Thoracic aorta (tissue), 2 donors: ENCODE data around the gene CCDC85A. TPM values are rescaled to one million over a fixed set of nuclear protein-coding genes. Genes with fewer than 3 reads are reported as not detected.

ENCODE experiments used
- ATAC-seq: fragments of 150-250 bp; one replicate; pipeline ENCODE4 v1.8.0; 2017; ENCODE audit warnings: low read depth; ENCODE audit not compliant: insufficient number of reproducible peaks, low FRiP score
- DNase-seq: peaks from one replicate; pipeline ENCODE4 v3.0.0-alpha.2; 2020; ENCODE audit warnings: low spot score
- H3K27ac ChIP-seq, 2 donors: fragments of 200-600 bp; sonication (generic); 1 replicate in 1 of 2; 2 replicates in 1 of 2; pipeline ENCODE4 v1.5.1; 2016; ENCODE audit warnings: mild to moderate bottlenecking in 2 of 2, moderate library complexity in 2 of 2
- H3K27me3 ChIP-seq: fragments of 200-600 bp; sonication (generic); replicated peaks from 2 replicates; pipeline ENCODE4 v1.6.0; 2016; ENCODE audit warnings: mild to moderate bottlenecking; ENCODE audit not compliant: insufficient read depth
- H3K36me3 ChIP-seq: fragments of 200-600 bp; sonication (generic); one replicate; pipeline ENCODE4 v1.5.1; 2016
- H3K4me1 ChIP-seq, 2 donors: fragments of 200-600 bp; sonication (generic); 1 replicate in 1 of 2; 2 replicates in 1 of 2; pipeline versions ENCODE4 v1.5.1 to v1.6.0; 2016; ENCODE audit warnings: low read depth in 2 of 2, mild to moderate bottlenecking in 1 of 2; ENCODE audit not compliant: control insufficient read depth in 1 of 2
- H3K4me3 ChIP-seq: fragments of 200-600 bp; sonication (generic); 2 replicates; pipeline ENCODE4 v1.5.1; 2016; ENCODE audit warnings: mild to moderate bottlenecking
- H3K9me3 ChIP-seq: fragments of 200-600 bp; sonication (generic); 2 replicates; pipeline ENCODE4 v1.5.1; 2016
- total RNA-seq, 2 donors: library from RNA; depleted of rRNA; stranded (reverse); fragments of >200 nt; gene quantifications; one replicate each; pipeline versions ENCODE4 v1.1.0 to v1.2.3, GENCODE V29; 2016
- TF ChIP-seq, protein P1 (sequence below): fragments of 200-600 bp; sonication (generic); IDR thresholded peaks from one replicate; pipeline ENCODE4 v1.5.1; 2019; ENCODE audit warnings: antibody characterized with exemption

The CCDC85A gene
- total RNA-seq, 2 donors from 2014 or later, result 3.7 to 4.2 TPM

GRCh38 chr2:56326346-56326741, 142.6 kb downstream of the CCDC85A start:
- no peak overlapping the region for H3K4me3 ChIP-seq
- no peaks in the 10 kb centered on the region for H3K27me3 ChIP-seq
- no peaks in the 10 kb centered on the region for H3K36me3 ChIP-seq
- ATAC-seq (no peak), DNase-seq (no peak)
- TF ChIP-seq, protein P1, sequence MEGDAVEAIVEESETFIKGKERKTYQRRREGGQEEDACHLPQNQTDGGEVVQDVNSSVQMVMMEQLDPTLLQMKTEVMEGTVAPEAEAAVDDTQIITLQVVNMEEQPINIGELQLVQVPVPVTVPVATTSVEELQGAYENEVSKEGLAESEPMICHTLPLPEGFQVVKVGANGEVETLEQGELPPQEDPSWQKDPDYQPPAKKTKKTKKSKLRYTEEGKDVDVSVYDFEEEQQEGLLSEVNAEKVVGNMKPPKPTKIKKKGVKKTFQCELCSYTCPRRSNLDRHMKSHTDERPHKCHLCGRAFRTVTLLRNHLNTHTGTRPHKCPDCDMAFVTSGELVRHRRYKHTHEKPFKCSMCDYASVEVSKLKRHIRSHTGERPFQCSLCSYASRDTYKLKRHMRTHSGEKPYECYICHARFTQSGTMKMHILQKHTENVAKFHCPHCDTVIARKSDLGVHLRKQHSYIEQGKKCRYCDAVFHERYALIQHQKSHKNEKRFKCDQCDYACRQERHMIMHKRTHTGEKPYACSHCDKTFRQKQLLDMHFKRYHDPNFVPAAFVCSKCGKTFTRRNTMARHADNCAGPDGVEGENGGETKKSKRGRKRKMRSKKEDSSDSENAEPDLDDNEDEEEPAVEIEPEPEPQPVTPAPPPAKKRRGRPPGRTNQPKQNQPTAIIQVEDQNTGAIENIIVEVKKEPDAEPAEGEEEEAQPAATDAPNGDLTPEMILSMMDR, result no peak
- no peaks in the 10 kb centered on the region for H3K4me1 ChIP-seq
- H3K27ac ChIP-seq, result no peak overlapping the region
- no peaks in the 10 kb centered on the region for H3K9me3 ChIP-seq

DNA sequence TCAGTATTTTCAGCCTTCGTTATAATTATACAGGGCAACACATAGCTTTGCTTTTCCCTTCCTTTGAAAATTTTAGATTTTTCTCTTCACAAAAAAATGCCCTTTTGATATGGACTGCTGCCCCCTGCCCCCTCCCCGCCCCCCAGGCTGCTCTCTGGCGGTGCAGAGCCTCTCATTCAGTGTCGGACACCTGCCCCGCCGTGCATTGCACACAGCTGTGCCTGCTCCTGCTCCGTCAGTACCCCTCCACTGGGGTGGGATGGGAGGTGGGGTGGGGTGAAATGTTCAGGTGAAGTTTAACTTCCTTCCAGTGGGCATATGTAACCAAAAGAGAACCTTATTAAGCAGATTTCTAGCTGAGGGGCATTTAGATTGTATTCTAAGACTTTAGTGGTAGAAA, 148.0 kb downstream of the CCDC85A start:
- no peaks in the 10 kb centered on the region for H3K9me3 ChIP-seq
- H3K27me3 ChIP-seq, result no peaks in the 10 kb centered on the region
- no peak overlapping the region for H3K4me3 ChIP-seq
- peaks cover 0 to 11% of the 10 kb centered on the region in 2 donors for H3K4me1 ChIP-seq
- no peaks in the 10 kb centered on the region for H3K36me3 ChIP-seq
- TF ChIP-seq, protein P1, result no peak
- no peak overlapping the region for H3K27ac ChIP-seq
- no peak for DNase-seq
- no peak for ATAC-seq

DNA sequence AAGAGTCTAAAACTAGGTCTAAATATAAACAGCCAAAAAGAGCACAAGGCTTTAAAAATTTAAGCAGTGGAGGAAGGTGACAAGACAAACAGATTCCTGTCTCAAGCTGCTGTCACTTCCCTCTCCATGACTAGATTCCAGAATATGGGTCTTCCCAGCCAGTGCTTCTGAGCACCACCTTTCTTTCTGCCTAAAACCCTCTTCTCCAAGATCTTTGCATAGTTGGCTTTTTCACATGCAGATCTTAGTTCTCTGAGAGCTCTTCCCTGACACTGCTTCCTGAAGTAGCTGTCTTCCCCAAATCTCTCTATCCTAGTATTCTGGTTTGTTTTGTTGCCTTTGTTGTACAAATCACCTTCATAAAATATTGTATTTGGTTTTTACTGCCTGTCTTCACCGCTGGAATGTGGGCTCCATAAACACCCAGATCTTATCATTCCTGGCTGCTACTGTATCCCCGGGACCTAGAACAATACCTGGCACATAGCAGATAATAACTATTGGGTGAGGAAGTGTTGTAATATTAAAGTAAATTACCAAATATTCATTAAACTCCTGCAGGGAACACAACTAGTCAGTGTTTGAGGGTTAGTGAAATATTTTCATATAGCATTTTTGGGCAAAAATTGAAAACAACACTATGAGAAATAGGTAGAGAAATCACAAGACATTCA, 150.2 kb downstream of the CCDC85A start:
- DNase-seq (no peak), ATAC-seq (no peak)
- TF ChIP-seq, protein P1, result no peak
- Histone ChIP-seq H3K4me3 (no peak overlapping the region), H3K9me3 (no peaks in the 10 kb centered on the region), H3K36me3 (no peaks in the 10 kb centered on the region), H3K27me3 (no peaks in the 10 kb centered on the region), H3K27ac (no peak overlapping the region), H3K4me1 (peaks cover 0 to 11% of the 10 kb centered on the region in 2 donors)

GRCh38 chr2:56334622-56335021, 150.8 kb downstream of the CCDC85A start:
- no peaks in the 10 kb centered on the region for H3K9me3 ChIP-seq
- TF ChIP-seq, protein P1, result no peak
- no peak overlapping the region for H3K27ac ChIP-seq
- H3K4me1 ChIP-seq, result peaks cover 0 to 11% of the 10 kb centered on the region in 2 donors
- H3K36me3 ChIP-seq, result no peaks in the 10 kb centered on the region
- no peak for ATAC-seq
- DNase-seq, result no peak
- H3K4me3 ChIP-seq, result no peak overlapping the region
- no peaks in the 10 kb centered on the region for H3K27me3 ChIP-seq

- Histone ChIP-seq H3K36me3 (no peaks in the 10 kb centered on the region), H3K4me3 (no peak overlapping the region), H3K9me3 (no peaks in the 10 kb centered on the region), H3K27me3 (no peaks in the 10 kb centered on the region), H3K4me1 (peaks cover 0 to 11% of the 10 kb centered on the region in 2 donors), H3K27ac (no peak overlapping the region)
- no peak for DNase-seq
- ATAC-seq, result no peak
- TF ChIP-seq, protein P1, result no peak
Observed at GRCh38 chr2:56335101-56335500, 151.3 kb downstream of the CCDC85A start.
